HCT116 (cell line): Measurements from ENCODE around the gene LYRM4. TPM values are rescaled to one million over a fixed set of nuclear protein-coding genes. Genes with fewer than 3 reads are reported as not detected.
A peak's percentile ranks its signal among the peaks of the same experiment; 100 is the strongest.

ENCODE experiments used
- ATAC-seq: fragments of 200-7000 bp; cut with Tn5 transposase; 2 replicates; pipeline ENCODE4 v1.9.1; 2020; ENCODE audit warnings: mild to moderate bottlenecking, moderate library complexity
- BruUV-seq: library from RNA; stranded (reverse); fragments of 400-500 nt; replicated peaks from 2 replicates; lab custom pipeline; 2021; lab: Mats Ljungman, UMichigan
- CTCF ChIA-PET: fragments of 300-600 bp; sonication (Branson Sonifier 250); formaldehyde crosslinking; loops from one replicate; lab custom pipeline; 2021; ENCODE audit warnings: antibody characterized with exemption; lab: Charles Lee
- POLR2A ChIA-PET: fragments of 300-600, 350-600 bp; sonication (Branson Sonifier 250); formaldehyde crosslinking; loops from one replicate; lab custom pipeline; 2021; ENCODE audit warnings: antibody characterized with exemption; lab: Charles Lee
- RAD21 ChIA-PET, 2 experiments: fragments of 300-600 bp; sonication (Branson Sonifier 250); formaldehyde crosslinking; loops; one replicate each; lab custom pipeline; 2023; ENCODE audit warnings: low total read pairs in 2 of 2; ENCODE audit not compliant: uncharacterized antibody in 2 of 2, unreplicated experiment in 2 of 2, low non-redundant PET in 1 of 2; lab: Charles Lee
- DNase-seq: peaks from one replicate; pipeline ENCODE4 v3.0.0-alpha.2; 2010; ENCODE audit warnings: low read depth, low spot score
- H2AFZ ChIP-seq: fragments of 200-600 bp; shearing (Covaris generic), sonication (generic); 2 replicates; pipeline ENCODE4 v1.6.1; 2017; ENCODE audit warnings: low read depth, mixed run types, mixed read lengths, antibody characterized with exemption, low read length; ENCODE audit not compliant: poor library complexity, severe bottlenecking
- H3K27ac ChIP-seq: 2 replicates; pipeline ENCODE4 v1.5.1; 2012; ENCODE audit warnings: low read depth, low read length
- H3K27me3 ChIP-seq: fragments of 200-600 bp; sonication (generic); 2 replicates; pipeline ENCODE4 v1.6.1; 2016; ENCODE audit warnings: mixed run types, low read length, mixed read lengths; ENCODE audit not compliant: insufficient read depth
- H3K36me3 ChIP-seq, 2 experiments: fragments of 200-500 bp in 1 of 2; fragments of 200-600 bp in 1 of 2; sonication (Bioruptor generic) in 1 of 2; sonication (generic) in 1 of 2; 2 replicates each; pipeline versions ENCODE4 v1.5.1 to v1.6.1; 2014 to 2016; ENCODE audit warnings: low read length in 2 of 2, inconsistent platforms in 1 of 2, mixed read lengths in 1 of 2, mixed run types in 1 of 2; ENCODE audit not compliant: insufficient read depth in 2 of 2, control insufficient read depth in 1 of 2
- H3K4me1 ChIP-seq, 2 experiments: fragments of 200-600 bp in 1 of 2; sonication (generic) in 1 of 2; 2 replicates each; pipeline versions ENCODE4 v1.5.1 to v1.6.1; 2012 to 2017; ENCODE audit warnings: low read length in 2 of 2, inconsistent platforms in 1 of 2, mild to moderate bottlenecking in 1 of 2, mixed read lengths in 1 of 2, mixed run types in 1 of 2, moderate library complexity in 1 of 2; ENCODE audit not compliant: insufficient read depth in 2 of 2, control insufficient read depth in 1 of 2
- H3K4me2 ChIP-seq: fragments of 200-600 bp; sonication (generic); 2 replicates; pipeline ENCODE4 v1.6.1; 2017; ENCODE audit warnings: mixed run types, low read length, mixed read lengths
- H3K4me3 ChIP-seq, 2 experiments: fragments of 200-600 bp in 1 of 2; sonication (generic) in 1 of 2; replicated peaks in 1 of 2; 2 replicates each; pipeline ENCODE4 v1.5.1; 2011 to 2016; ENCODE audit warnings: low read length in 2 of 2, control low read depth in 1 of 2, low read depth in 1 of 2, mild to moderate bottlenecking in 1 of 2, mixed read lengths in 1 of 2, mixed run types in 1 of 2
- H3K79me2 ChIP-seq: fragments of 200-600 bp; sonication (generic); 2 replicates; pipeline ENCODE4 v1.6.1; 2017; ENCODE audit warnings: mild to moderate bottlenecking, mixed run types, low read length, moderate library complexity, mixed read lengths; ENCODE audit not compliant: insufficient read depth
- H3K9ac ChIP-seq: fragments of 200-600 bp; sonication (generic); 2 replicates; pipeline ENCODE4 v1.6.1; 2016; ENCODE audit warnings: low read length, mixed read lengths
- H3K9me2 ChIP-seq: fragments of 200-600 bp; sonication (generic), shearing (Covaris generic); 2 replicates; pipeline ENCODE4 v1.6.1; 2017; ENCODE audit warnings: mixed run types, mild to moderate bottlenecking, moderate library complexity; ENCODE audit not compliant: insufficient read depth
- H3K9me3 ChIP-seq, 2 experiments: fragments of 200-500 bp in 1 of 2; fragments of 200-600 bp in 1 of 2; sonication (Bioruptor generic) in 1 of 2; sonication (generic) in 1 of 2; 2 replicates each; pipeline ENCODE4 v1.6.1; 2014 to 2017; ENCODE audit warnings: low read length in 2 of 2, mixed read lengths in 2 of 2, inconsistent platforms in 1 of 2, low read depth in 1 of 2, mild to moderate bottlenecking in 1 of 2, mixed run types in 1 of 2, moderate library complexity in 1 of 2; ENCODE audit not compliant: control insufficient read depth in 1 of 2, insufficient read depth in 1 of 2
- H4K20me1 ChIP-seq: fragments of 200-600 bp; sonication (generic), shearing (Covaris generic); 2 replicates; pipeline ENCODE4 v1.6.1; 2017; ENCODE audit warnings: mixed run types, mild to moderate bottlenecking, moderate library complexity; ENCODE audit not compliant: insufficient read depth
- ATF3 ChIP-seq: IDR thresholded peaks from 2 replicates; pipeline ENCODE4 v1.6.1; 2012
- CEBPB ChIP-seq: IDR thresholded peaks from 2 replicates; pipeline ENCODE4 v1.6.1; 2012; ENCODE audit warnings: low read depth
- CTCF ChIP-seq, 3 experiments: fragments of 200-600 bp in 1 of 3; sonication (generic) in 1 of 3; IDR thresholded peaks in 2 of 3; conservative IDR thresholded peaks in 1 of 3; 2 replicates each; pipeline ENCODE4 v1.5.1; 2012 to 2017; ENCODE audit warnings: low read depth in 2 of 3, low read length in 2 of 3, antibody characterized with exemption in 1 of 3, borderline replicate concordance in 1 of 3, control low read depth in 1 of 3, mild to moderate bottlenecking in 1 of 3, mixed read lengths in 1 of 3, mixed run types in 1 of 3, moderate library complexity in 1 of 3; ENCODE audit not compliant: insufficient read depth in 1 of 3
- EGR1 ChIP-seq: IDR thresholded peaks from 2 replicates; pipeline ENCODE4 v1.6.1; 2012; ENCODE audit warnings: low read depth
- ELF1 ChIP-seq: IDR thresholded peaks from 2 replicates; pipeline ENCODE4 v1.6.1; 2012; ENCODE audit warnings: low read depth, borderline replicate concordance
- EZH2 ChIP-seq: fragments of 200-600 bp; sonication (generic); IDR thresholded peaks from 2 replicates; pipeline ENCODE4 v1.6.1; 2017; ENCODE audit warnings: antibody characterized with exemption, mixed run types
- EZH2phosphoT487 ChIP-seq: fragments of 200-600 bp; IDR thresholded peaks from 2 replicates; pipeline ENCODE4 v1.6.1; 2018; ENCODE audit warnings: antibody characterized with exemption, borderline replicate concordance
- FOSL1 ChIP-seq: IDR thresholded peaks from 2 replicates; pipeline ENCODE4 v1.6.1; 2012; ENCODE audit warnings: low read depth
- POLR2AphosphoS5 ChIP-seq: IDR thresholded peaks from 2 replicates; pipeline ENCODE4 v1.6.1; 2011; ENCODE audit warnings: mild to moderate bottlenecking, low read depth, low read length, moderate library complexity
- RAD21 ChIP-seq: IDR thresholded peaks from 2 replicates; pipeline ENCODE4 v1.6.1; 2012; ENCODE audit warnings: low read depth, mild to moderate bottlenecking
- REST ChIP-seq: IDR thresholded peaks from 2 replicates; pipeline ENCODE4 v1.6.1; 2012; ENCODE audit warnings: low read depth
- SRF ChIP-seq: IDR thresholded peaks from 2 replicates; pipeline ENCODE4 v1.6.1; 2012; ENCODE audit warnings: low read depth
- TCF7L2 ChIP-seq: IDR thresholded peaks from 2 replicates; pipeline ENCODE4 v1.7.0; 2011; ENCODE audit warnings: borderline replicate concordance, inconsistent platforms; ENCODE audit not compliant: insufficient read depth, insufficient read length; ENCODE audit errors: extremely low read depth
- YY1 ChIP-seq: IDR thresholded peaks from 2 replicates; pipeline ENCODE4 v1.6.1; 2011; ENCODE audit warnings: low read length, low read depth, moderate library complexity, mild to moderate bottlenecking; ENCODE audit not compliant: insufficient replicate concordance; ENCODE audit errors: extremely low read depth
- ZNF274 ChIP-seq: fragments of 200-500 bp; sonication (Bioruptor generic); IDR thresholded peaks from 2 replicates; pipeline ENCODE4 v1.6.1; 2014; ENCODE audit warnings: mild to moderate bottlenecking, low read depth, low read length, inconsistent platforms
- intact Hi-C: fragments of 100-400 bp; cut with micrococcal nuclease; formaldehyde crosslinking; loops from 2 replicates; pipeline ENCODE4 v1.10.0; 2022
- total RNA-seq: library from RNA; stranded (reverse); gene quantifications from one replicate; pipeline ENCODE4 v1.2.1, GENCODE V29; 2021; ENCODE audit not compliant: unreplicated experiment

Gene LYRM4
- total RNA-seq, 1 experiment from 2014 or later: 30.1 TPM

GRCh38 chr6:5275497-5275896, 14.7 kb upstream of the LYRM4 start:
- no peaks in the 10 kb centered on the region; a peak in 1 of 4 replicates for H3K36me3 ChIP-seq
- H3K4me3 ChIP-seq: no peak overlapping the region
- DNase-seq (no peak), ATAC-seq (no peak)
- no peak overlapping the region for H3K27ac ChIP-seq
- BruUV-seq: no TSS peak
- no peaks in the 10 kb centered on the region for H3K4me1 ChIP-seq
- ChIA-PET RAD21 (no interaction called here), POLR2A (no interaction called here), CTCF (no interaction called here)
- 0 out of 6 replicates have a peak, but pooled peaks of 1 of the 3 experiments have one; percentile 7 for TF ChIP-seq CTCF (IDR thresholded peaks at IDR 0.05 in 2 of 3, conservative IDR thresholded peaks at IDR 0.05 in 1 of 3; ENCODE audit: borderline replicate concordance in 1 of 3, insufficient read depth in 1 of 3, low read depth in 2 of 3, low read length in 2 of 3)
- TF ChIP-seq CEBPB: no peak
- no peak for TF ChIP-seq FOSL1
- TF ChIP-seq RAD21: peak; percentile 18; the same call in 1 of the 2 replicates
- TF ChIP-seq EZH2phosphoT487: no peak
- TF ChIP-seq ATF3: no peak
- no peak for TF ChIP-seq SRF
- no peak for TF ChIP-seq EZH2
- H3K9me3 ChIP-seq: no peaks in the 10 kb centered on the region
- peaks cover 14% of the 10 kb centered on the region for H3K79me2 ChIP-seq
- no peaks in the 10 kb centered on the region for H3K27me3 ChIP-seq
- no peak overlapping the region for H2AFZ ChIP-seq
- no peaks in the 10 kb centered on the region for H4K20me1 ChIP-seq
- intact Hi-C loops: no loop called here
- H3K9ac ChIP-seq: no peak overlapping the region
- H3K4me2 ChIP-seq: no peak overlapping the region
- H3K9me2 ChIP-seq: no peaks in the 10 kb centered on the region

- H3K27me3 ChIP-seq: no peaks in the 10 kb centered on the region
- no peak overlapping the region for H2AFZ ChIP-seq
- H3K4me1 ChIP-seq: no peaks in the 10 kb centered on the region
- no peak overlapping the region for H3K4me3 ChIP-seq
- H3K4me2 ChIP-seq: no peak overlapping the region
- no peaks in the 10 kb centered on the region for H3K9me2 ChIP-seq
- ChIA-PET POLR2A (no interaction called here), CTCF (no interaction called here), RAD21 (no interaction called here)
- H3K9me3 ChIP-seq: no peaks in the 10 kb centered on the region
- H3K27ac ChIP-seq: no peak overlapping the region
- peaks cover 11% of the 10 kb centered on the region for H3K79me2 ChIP-seq
- ATAC-seq: no peak
- no peak for DNase-seq
- H4K20me1 ChIP-seq: no peaks in the 10 kb centered on the region
- BruUV-seq: no TSS peak
- no peaks in the 10 kb centered on the region; a peak in 1 of 4 replicates for H3K36me3 ChIP-seq
- no peak overlapping the region for H3K9ac ChIP-seq
- intact Hi-C loops: no loop called here
- no peak for TF ChIP-seq YY1
- no peak for TF ChIP-seq CEBPB
- TF ChIP-seq EZH2: no peak
- no peak for TF ChIP-seq POLR2AphosphoS5
- TF ChIP-seq TCF7L2: no peak
- TF ChIP-seq FOSL1: no peak
- no peak for TF ChIP-seq ELF1
- no peak for TF ChIP-seq EGR1
- no peak for TF ChIP-seq RAD21
- TF ChIP-seq REST: no peak
- TF ChIP-seq SRF: no peak
- no peak for TF ChIP-seq ZNF274
Observed at GRCh38 chr6:5274231-5274630, 13.5 kb upstream of the LYRM4 start.
